K562 (cell line): ENCODE data around the gene TOM1. TPM values are rescaled to one million over a fixed set of nuclear protein-coding genes. Genes with fewer than 3 reads are reported as not detected.

Source experiments
- CEBPZ ChIP-seq: fragments of 150-350 bp; IDR thresholded peaks from 2 replicates; pipeline ENCODE4 v1.6.1; 2014; ENCODE audit warnings: low read depth, mild to moderate bottlenecking, low read length, borderline replicate concordance
- E4F1 ChIP-seq: fragments of 250-450 bp; sonication (Bioruptor Pico); IDR thresholded peaks from 2 replicates; pipeline ENCODE4 v1.5.0; 2021; ENCODE audit warnings: mild to moderate bottlenecking, borderline replicate concordance
- GABPB1 ChIP-seq: sonication (generic); formaldehyde crosslinking; IDR thresholded peaks from 2 replicates; pipeline ENCODE4 v1.8.0; 2022; ENCODE audit warnings: mild to moderate bottlenecking, missing genetic modification reagents
- HDAC1 ChIP-seq, 2 experiments: fragments of 450-650 bp; IDR thresholded peaks; 2 replicates each; pipeline ENCODE4 v1.6.1; 2016 to 2017; ENCODE audit warnings: inconsistent platforms in 1 of 2, mild to moderate bottlenecking in 1 of 2, moderate library complexity in 1 of 2
- MCM2 ChIP-seq: fragments of 450-650 bp; IDR thresholded peaks from 2 replicates; pipeline ENCODE4 v1.6.1; 2017; ENCODE audit warnings: low read depth, mild to moderate bottlenecking
- SAP30 ChIP-seq: fragments of 200-600 bp; sonication (generic); IDR thresholded peaks from 2 replicates; pipeline ENCODE4 v1.6.1; 2012; ENCODE audit warnings: borderline replicate concordance, low read depth, mild to moderate bottlenecking, moderate library complexity, low read length, control low read depth, inconsistent platforms; ENCODE audit not compliant: insufficient read depth, poor library complexity, severe bottlenecking
- SP1 ChIP-seq: sonication (generic); formaldehyde crosslinking; IDR thresholded peaks from 2 replicates; pipeline ENCODE4 v1.8.1; 2022; ENCODE audit warnings: mild to moderate bottlenecking, missing genetic modification reagents
- U2AF1 ChIP-seq: fragments of 200-400 bp; formaldehyde crosslinking; optimal IDR thresholded peaks from 2 replicates; pipeline ENCODE3; 2017; ENCODE audit warnings: mild to moderate bottlenecking, low read depth, low read length, moderate library complexity
- ZBTB40 ChIP-seq, 2 experiments: fragments of 450-650 bp in 1 of 2; sonication (generic) in 1 of 2; formaldehyde crosslinking in 1 of 2; IDR thresholded peaks; 2 replicates each; pipeline versions ENCODE4 v1.7.1 to v1.9.0; 2016 to 2022; ENCODE audit warnings: inconsistent platforms in 1 of 2, mild to moderate bottlenecking in 1 of 2, missing genetic modification reagents in 1 of 2
- ZNF699 ChIP-seq: fragments of 250-450 bp; sonication (Bioruptor Pico); IDR thresholded peaks from 2 replicates; pipeline ENCODE4 v1.8.0; 2021; ENCODE audit warnings: mild to moderate bottlenecking, moderate library complexity; ENCODE audit not compliant: insufficient replicate concordance
- polyA plus RNA-seq, 8 experiments: library from polyadenylated mRNA; depleted of rRNA in 4 of 8; stranded (reverse) in 5 of 8; unstranded in 3 of 8; fragments of >200 nt; fragmentation: Nextera tagmentation in 2 of 8; fragmentation: Illumina TruSeq in 1 of 8; extraction: Ambion mirVana in 2 of 8; extraction: Trizol in 1 of 8; gene quantifications; 2 replicates each; pipeline versions ENCODE4 v1.2.1 to v1.2.3, GENCODE V29; 2011 to 2014; ENCODE audit warnings: inconsistent platforms in 1 of 8, missing spikeins in 1 of 8
- total RNA-seq, 7 experiments: library from RNA; depleted of rRNA in 6 of 7; stranded (reverse); fragments of >200 nt in 6 of 7; fragmentation: Illumina TruSeq in 2 of 7; extraction: Trizol in 2 of 7; gene quantifications; 2 replicates each; pipeline versions ENCODE4 v1.2.1 to v1.2.3, GENCODE V29; 2011 to 2021; ENCODE audit warnings: low replicate concordance in 1 of 7

TOM1 gene
- total and polyA plus RNA-seq, 9 of the 15 experiments (the other 6 are each of a cell fraction or from before 2014, with no cell fraction given), result 0.64 to 20.6 (median 12.0) TPM

- TF ChIP-seq HDAC1 (IDR thresholded peaks at IDR 0.05) (peak in 1 of 2 experiments; percentile 95; a peak in 2 of 4 replicates), CEBPZ (peak; percentile 97), GABPB1 (CRISPR knock-in tag) (peak; percentile 59; the same call in 1 of the 2 replicates), E4F1 (CRISPR knock-in tag) (no peak), SP1 (CRISPR knock-in tag) (peak; percentile 62), U2AF1 (peak; percentile 28), MCM2 (no peak), ZNF699 (CRISPR knock-in tag) (no peak), SAP30 (peak; percentile 86), ZBTB40 (IDR thresholded peaks at IDR 0.05) (0 out of 2 replicates have a peak, but pooled peaks have one; percentile 59), ZBTB40 (CRISPR knock-in tag; IDR thresholded peaks at IDR 0.05) (no peak)
Observed at GRCh38 chr22:35299673-35300499, at the start of gene TOM1 (continued).
